OCI-LY1 (cell line): ENCODE data around the gene MEIS1.

Experiments used
- CTCF ChIP-seq: fragments of 200-600 bp; sonication (generic), shearing (Covaris generic); IDR thresholded peaks from 2 replicates; pipeline ENCODE4 v1.5.1; 2017; ENCODE audit warnings: mild to moderate bottlenecking, antibody characterized with exemption, low read length, moderate library complexity, mixed read lengths
- EZH2 ChIP-seq: fragments of 200-600 bp; sonication (generic), shearing (Covaris generic); IDR thresholded peaks from 2 replicates; pipeline ENCODE4 v1.8.0; 2017; ENCODE audit warnings: borderline replicate concordance, mixed run types, mild to moderate bottlenecking, antibody characterized with exemption, low read length, moderate library complexity, mixed read lengths

GRCh38 chr2:66528974-66529724 lies 94.2 kb downstream of the MEIS1 start:
- TF ChIP-seq CTCF = no peak
- no peak for TF ChIP-seq EZH2
